Activated T-cell treated with anti-CD3 and anti-CD28 coated beads, Interleukin-2, amount 50 U/mL, for 1 hour (primary cell): ENCODE data around the gene OR10AD1.

Experiments
- DNase-seq: peaks from one replicate; pipeline ENCODE4 v3.0.0-alpha.2; 2020

OR10AD1 gene

DNA sequence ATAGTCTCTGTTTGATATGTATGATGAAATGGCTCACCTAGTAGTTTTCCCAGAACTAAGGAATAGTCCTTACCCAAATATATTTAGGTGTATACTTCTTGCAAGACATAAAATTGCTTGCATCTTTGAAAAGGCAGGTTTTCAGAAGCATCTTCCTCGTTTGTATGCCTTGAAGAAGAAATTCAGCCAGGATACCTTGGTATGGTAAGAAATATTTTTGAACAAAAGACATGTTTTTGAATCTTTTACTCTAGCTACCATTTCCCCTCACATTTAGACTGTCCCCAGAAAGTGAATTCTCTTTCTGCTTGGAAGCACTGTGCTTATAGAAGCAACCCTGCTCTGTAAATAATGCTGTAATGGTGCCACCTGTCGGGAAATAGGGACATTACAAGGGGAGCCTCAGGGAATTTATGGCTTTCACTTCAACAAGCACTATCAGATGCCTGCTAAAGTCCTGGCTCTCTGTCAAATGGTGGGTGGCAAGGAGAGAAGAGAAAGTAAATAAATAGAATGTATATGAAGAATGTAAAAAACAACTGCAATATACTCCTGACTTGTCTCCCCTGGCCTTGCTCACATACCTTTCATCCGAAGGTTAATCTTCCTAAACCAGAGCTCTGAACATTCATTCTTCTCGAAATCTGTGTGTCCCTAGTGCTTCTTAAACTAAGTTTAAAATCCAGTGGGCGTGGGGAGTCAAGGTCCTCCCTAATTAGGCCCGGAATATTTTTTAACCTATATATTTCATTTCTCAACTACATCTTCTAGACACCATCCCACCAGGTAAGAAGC, 13.6 kb downstream of the OR10AD1 start:
- DNase-seq, result peak; percentile 56

DNA sequence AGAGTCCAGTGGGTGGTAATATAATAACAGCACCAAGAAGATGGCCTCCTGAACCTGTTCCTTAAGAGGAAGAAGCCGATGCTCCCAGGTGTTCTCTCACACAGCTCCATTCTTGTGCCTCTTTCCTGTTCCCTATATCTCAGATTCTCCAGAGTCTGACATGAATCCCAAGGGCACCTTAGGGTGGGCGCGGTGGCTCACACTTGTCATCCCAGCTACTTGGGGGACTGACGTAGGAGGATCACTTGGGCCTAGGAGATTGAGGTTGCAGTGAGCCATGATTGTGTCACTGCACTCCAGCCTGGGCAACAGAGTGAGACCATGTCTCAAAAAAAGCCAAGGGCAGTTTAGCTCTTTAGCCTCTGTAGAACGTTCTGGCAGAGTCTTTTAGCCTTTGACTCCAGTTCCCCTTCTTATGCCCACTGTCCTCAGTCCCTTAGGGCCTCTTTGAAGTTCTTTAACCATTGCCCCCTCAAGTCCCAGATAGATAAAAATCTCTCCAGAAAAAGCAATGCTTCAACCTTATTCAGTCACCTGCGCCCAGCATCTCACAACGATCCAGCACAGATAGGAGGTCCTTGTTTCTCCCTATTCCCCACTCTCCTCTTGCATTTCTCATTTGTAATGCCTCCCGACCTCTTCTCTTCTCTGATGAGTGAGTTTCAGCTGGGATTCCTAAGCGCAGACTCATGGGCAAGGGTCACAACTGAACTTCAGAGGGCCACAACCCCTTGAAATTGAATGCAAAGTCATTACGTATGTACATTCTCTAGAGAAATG, 15.0 kb downstream of the OR10AD1 start:
- no peak for DNase-seq

DNA sequence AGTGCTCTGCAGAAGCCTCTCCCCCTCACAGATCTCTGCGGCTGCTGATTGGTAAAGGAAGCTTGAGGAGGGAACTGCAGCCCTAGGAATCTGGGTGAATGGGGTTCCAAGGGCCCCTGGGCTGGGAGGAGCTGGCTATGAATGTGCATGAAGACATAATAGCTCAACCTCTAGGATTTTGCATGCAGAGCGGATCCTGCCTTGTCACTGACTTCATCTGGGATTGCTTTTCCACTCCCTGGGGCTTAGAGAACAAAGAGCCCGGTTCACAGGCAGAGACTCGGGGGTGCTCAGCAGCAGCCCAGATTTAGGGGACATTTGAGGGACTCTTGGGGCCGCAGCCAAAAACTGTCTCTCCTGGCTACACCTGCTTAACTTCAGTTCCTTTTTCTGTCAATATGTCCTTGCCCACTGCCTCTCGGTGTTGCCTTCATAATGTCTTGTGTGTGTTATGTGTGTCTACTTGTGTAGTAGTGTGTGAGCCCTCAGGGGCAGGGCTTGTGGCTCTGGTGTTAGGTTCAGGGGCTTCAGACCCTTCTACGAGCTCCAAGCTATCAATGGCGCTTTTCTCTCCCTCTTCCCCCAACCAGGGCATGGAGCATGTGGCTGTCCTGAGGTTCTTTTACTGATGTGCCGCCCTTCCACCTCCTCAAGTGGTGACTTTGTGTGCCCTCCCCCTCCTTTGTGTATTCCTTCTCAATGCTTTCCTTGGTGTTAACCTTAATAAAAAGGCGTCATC, 17.7 kb downstream of the OR10AD1 start:
- no peak for DNase-seq

DNA sequence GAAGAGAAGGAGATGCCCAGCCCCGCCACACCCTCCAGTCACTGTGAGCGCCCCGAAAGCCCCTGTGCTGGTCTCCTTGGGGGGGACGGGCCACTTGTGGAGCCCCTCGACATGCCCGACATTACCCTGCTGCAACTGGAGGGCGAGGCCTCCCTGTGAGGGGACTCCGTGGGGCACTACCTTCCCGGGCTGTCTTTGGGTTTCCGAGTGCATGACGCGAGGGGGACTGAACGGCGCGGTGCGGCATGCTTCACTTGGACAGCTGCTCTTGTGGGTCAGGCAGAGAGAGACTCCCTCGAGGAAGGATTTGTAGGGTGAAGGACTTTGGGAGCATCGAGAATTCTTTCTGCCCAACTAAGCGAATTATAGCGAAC, 18.6 kb downstream of the OR10AD1 start:
- no peak for DNase-seq

DNA sequence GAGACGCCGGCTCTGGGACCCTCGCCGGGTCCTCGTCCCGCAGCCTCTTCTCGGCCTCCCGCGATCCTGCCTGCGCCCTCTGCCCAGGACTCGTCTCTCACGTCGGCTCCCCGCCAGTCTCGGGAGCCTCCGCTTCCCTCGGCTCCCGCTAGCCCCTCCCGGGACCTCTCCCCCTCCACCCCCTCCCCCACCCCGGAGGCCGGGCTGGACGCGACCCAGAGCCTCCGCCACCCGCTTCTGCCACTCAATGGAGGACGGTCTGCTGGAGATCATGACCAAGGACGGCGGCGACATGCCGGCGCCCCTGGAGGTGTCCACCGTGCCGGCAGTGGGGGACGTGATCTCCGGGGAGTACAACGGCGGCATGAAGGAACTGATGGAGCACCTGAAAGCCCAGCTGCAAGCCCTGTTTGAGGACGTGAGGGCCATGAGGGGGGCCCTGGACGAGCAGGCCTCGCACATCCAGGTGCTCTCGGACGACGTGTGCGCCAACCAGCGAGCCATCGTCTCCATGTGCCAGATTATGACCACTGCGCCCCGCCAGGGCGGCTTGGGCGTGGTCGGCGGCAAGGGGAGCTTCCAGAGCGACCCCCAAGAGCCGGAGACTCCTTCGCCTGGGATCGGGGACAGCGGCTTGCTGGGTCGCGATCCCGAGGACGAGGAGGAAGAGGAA, 19.1 kb downstream of the OR10AD1 start:
- DNase-seq, result peak; percentile 52

DNA sequence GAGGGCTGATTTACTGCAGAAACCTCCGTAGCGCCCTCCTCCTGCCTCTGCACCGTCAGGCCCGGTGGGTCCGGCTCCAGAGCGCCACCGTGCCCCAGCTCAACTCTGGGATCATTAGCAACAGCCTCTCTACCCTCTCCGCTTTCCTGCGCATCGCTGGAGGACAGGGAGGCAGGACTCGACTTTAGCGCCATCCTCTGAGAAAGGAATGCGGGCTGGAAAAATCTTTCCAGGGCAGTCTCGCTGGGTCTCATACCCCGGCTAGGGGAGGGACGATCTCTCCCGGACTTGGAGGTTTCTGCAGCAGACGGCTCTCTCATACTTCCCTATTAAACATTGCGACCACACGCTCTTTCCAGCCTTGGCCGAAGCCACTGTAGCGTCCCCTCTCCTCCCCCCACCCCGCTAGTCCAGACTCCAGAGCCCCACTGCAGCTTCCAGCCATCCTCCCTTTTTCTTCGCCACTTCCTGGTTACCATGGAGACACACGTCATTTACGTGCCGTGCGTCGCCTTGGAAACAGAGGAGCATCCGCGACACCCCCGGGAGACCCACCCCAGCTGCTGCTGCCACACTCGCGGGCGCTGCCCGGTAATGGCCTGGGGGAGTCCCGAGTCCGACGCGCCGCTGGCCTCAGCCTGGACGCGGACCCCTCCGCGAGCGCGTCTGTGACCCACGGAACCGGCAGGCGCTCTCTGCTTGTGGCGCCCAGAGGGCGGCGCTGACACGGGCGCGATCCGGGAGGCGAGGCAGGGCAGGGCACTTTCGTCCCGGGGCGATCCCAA, 19.8 kb downstream of the OR10AD1 start, which contains the start of gene CCDC184:
CCDC184 (plus strand) TSS at position 554 of the 785 bp plus-strand sequence. CDS start 479 bp downstream, outside the sequence.
- peak; percentile 81 for DNase-seq

DNA sequence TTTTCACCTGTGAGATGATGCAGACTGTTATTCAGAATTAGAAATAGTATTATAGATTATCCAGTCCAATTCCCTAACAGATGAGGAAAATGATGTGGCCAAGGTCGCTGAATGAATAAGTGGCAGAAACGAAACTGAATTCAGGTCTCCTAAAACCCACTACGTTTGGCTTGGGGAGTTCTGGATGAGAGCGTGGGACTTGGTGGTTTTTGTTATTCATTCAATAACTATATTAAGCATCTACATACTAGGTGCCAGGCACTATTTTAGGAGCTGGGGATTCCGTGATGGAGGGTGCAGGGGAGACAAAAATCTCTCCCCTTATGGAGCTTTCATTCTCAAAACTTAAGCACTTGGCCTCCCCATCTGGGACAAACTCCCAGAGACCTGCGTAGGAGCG, 20.5 kb downstream of the OR10AD1 start:
- no peak for DNase-seq

DNA sequence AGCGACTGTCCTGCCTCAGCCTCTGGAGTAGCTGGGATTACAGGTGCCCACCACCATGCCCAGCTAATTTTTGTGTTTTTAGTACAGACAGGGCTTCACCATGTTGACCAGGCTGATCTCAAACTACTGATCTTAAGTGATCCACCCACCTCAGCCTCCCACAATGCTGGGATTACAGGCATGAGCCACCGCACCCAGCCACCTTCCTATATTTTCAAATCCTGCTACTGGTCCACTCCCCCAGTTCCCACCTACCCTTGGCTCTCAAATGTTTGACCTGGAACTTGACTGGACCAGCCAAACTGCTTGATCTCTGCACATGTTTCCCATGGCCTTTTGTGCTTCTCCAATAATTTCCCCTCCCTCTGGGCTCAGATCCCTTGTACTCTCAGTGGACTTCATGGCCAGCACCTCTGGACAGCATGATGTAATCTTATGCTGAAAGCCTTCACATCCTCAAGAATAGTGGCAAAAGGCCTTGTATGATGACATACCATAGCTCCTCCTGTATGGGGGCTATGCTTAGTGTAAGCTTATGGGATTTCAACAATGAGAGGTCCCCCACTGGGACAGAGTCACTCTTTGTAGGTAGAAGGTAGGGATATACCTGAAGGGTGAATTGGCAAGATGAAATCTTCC, 22.1 kb downstream of the OR10AD1 start:
- DNase-seq, result no peak

DNA sequence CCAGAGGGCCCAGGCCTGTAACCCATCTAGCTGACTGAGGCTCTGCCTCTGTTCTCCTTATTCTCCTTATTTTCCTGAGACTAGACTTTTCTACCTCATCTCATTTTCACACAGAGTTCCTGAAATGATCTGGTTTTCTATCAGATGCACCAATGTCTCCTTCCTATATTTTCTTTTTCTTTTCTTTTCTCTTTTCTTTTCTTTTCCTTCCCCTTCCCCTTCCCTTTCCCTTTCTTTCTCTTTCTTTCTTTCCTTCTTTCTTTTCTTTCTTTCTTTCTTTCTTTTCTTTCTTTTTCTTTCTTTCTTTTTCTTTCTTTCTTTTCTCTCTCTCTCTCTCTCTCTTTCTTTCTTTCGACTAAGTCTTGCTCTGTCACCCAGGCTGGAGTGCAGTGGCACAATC, 22.7 kb downstream of the OR10AD1 start:
- DNase-seq, result no peak

DNA sequence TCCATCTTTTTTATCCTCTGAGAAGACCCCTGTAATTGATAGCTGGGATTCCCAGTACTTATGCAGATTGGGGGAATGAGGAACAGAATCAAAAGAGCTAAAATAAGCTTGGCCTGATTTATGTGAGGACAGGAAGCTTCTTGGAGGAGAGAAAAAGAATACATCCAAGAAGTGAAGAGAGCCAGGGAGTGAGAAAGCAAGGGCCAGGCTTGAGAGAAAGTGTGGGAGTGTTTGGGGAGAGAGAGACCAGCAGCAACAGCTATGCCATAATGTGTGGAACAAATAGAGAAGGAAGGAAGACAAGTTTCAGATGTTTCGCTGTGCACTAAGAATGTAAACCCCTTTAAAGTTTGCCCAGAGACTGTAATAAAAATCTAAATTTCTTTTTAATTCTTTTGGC, 23.6 kb downstream of the OR10AD1 start:
- no peak for DNase-seq

DNA sequence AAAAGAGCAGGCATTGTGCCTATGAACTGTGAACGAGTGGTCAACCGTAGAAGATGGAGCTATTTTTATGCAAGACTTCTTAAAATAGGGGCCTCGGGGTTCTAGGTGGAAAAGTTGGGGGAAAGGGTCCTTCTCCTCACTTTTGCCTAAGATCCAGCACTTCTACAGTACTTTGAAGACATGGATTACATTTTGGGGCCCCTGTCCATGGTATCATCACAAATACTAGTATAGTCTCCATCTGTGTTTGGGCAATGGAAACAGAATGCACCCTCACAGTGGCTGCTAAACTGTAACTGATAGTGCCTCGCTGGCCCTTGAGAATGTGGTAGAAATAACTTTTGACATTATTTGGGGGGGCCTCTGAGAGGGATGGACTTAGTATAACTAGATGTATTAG, 25.1 kb downstream of the OR10AD1 start:
- no peak for DNase-seq

DNA sequence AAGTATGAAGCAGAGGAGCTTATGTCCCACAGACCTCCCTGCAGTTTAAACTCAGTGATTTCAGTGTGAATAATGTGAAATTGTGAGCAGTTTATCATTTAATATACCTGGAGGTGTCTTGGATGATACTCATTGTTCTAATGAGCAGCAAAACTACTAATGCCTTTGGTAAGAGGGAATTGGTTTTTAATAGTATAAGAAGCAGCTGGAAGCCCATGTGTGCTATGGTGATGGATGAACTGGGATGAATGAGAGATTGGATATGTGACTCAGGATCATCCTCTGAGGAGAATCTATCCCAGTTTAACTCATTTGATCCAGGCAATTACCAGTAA, 26.7 kb downstream of the OR10AD1 start:
- DNase-seq, result no peak

DNA sequence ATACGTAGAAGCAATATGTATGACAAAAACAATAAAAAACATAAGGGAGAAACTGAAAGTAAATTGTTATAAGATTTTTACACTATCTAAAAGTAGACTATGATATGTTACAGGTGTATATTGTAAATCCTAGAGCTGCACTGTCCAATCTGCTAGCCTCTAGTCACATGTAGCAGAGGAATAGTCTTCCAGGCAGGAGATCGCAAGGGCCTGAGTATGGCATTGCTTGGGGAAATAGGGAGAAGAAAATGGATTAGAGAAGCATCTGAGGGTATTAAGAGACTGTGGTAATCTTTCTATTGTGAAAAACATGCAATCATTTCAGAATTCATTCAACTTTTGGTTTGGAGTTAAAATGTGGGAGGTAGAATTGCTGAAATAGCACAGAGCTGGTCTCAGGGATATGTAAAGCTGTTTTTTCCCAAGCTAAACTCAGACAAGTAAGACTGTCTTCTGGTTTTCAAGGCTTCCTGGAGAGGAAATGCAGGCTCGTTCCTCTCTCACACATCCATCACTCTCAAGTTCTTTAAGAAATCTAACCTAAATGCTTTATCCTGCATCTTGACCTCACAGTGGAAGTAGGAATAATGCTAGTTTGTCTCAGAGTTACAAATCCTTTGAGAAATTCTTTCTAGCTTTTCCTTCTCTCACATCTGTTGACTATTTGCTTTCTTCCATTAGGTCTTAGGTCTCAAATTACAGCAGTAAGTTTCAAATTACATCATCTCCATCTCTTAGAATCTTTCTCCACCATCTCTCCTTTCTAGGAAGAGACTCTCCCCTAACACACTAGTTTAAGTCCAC, 27.3 kb downstream of the OR10AD1 start:
- DNase-seq, result no peak

DNA sequence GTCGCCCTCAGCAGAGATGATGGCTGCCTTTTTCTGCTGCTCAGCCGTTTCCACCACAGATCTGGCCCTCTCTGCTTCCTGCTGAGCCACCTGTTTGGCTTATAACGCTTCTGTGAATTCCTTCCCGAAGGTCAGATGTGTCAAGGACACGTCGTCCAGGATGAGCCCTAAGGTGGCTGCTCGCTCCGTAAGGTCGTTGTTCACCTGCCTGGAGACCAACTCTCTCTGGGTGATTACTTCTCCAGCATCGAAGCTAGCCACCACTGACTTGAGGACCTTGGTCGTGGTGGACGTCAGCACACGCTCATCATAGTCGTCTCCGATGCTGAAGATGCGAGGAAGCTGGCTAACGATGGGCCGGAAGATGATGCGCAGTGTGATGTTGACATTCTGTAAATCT, 34.1 kb downstream of the OR10AD1 start:
- no peak for DNase-seq

DNA sequence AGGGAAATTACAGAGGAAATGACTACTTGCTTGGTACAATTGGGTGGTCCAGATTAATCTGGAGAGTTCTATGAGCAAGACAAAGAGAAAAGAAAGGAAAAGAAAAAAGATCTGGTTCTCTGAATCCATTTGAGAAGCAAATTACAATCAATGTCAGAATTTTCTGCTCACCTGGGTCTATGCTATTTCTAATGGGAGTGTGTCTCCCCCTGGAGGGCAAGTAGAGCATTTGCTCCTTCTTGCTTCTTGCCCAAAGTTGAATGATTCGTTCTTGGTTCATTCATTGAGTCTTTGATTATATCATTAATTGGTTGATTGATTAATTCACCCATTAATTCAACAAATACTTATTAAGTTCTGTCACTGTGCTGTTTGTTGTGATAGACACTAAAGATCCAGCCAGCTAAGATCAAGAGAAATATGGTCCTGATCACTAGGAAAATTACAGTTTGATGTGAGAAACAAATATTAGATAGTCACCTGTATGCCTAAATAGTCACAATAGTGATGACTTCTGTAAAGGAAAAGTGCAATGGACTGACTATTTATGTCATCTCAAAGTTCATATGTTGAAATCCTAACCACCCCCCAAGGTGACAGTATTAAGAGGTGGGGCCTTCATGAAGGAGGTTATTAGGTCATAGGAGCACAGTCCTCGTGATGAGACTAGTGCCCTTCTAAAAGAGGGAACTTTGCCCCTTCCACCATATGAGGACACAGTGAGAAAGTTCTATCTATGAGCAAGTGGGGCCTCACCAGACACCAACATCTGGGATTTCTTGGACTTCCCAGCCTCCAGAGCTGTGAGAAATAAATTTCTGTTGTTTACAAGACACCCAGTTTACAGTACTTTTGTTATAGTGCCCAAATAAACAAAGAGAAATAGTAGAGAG, 37.8 kb downstream of the OR10AD1 start:
- no peak for DNase-seq

DNA sequence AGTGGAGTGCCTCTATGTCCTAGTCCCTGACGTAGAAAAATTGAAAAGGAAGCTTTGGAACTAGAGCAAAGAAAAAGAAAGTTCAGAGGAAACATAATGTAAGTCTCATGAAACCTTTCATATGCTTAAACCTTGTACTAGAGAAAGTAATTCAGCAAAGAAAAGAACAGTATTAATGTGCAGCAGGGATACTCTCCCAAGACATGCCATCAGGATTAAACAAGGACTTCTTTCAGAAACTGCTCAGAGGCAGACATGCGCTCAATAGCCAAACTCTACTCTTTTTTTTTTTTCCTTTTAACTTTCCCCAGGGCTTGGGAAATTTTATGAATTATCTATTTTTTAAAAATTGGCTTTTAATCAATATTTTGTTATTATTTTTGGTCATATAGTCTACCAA, 38.6 kb downstream of the OR10AD1 start:
- no peak for DNase-seq

DNA sequence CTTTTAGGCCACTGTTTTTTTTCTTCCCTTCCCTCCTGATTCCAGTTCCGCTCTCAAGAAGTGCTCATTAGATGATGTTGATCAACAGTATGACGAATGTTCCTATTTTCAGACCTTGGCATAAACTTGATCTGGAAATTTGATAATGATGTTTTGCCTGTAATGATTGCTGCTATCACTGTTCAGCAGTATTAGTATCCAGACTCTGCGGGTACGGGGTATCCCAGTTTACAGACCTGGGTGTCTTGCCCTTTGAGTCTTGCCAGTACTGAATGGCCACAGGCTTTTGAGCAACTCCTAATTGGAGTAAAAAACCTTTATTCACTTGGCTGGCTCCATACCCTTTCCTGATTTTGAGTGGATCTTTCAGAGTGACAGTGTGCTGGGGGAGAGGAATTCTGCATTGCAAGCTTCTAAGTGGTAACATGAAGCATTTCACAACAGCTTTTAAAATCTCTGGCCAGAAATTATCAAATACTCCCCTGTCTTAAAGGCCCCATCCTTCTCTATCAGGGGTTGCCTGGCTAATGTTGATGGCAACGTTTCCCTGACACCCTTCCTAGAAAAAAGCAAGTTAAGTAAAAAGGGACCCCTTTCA, 39.8 kb downstream of the OR10AD1 start:
- DNase-seq, result no peak

DNA sequence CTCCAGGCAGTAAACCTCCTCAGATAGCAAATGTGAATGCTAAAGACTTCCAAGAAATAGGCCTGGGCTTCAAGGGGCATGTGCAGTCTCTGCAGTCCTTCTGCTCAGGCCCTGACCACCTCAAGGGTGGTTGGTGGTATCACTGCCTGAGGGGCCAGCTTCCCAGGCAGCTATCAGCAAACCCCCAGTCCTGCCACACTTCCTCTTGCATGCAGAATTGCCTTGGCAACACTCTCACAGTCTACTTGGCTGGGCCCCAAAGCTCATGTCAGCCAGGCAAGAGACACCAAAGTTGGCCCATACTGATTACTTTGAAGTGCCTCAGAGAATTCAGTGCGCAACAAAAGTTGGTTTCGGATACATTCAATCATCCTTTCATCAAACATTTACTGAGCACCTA, 42.3 kb downstream of the OR10AD1 start:
- DNase-seq, result no peak

DNA sequence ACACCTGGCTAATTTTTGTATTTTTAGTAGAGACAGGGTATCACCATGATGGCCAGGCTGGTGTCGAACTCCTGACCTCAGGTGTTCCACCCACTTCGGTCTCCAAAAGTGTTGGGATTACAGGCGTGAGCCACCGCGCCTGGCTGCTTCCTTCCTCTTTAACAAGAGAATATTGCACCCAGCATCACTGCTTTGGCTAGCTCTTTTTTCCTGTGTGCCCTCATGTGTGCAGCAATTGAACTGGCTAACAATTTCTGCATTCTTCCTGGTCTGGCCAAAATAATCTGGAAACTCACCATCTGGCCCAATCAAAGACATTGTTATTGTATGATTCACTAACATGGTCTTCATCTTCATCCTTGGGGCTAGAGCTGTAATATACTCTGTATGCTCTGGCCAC, 43.0 kb downstream of the OR10AD1 start:
- no peak for DNase-seq
